Panc1 (cell line): ENCODE results near the gene UBE2K. TPM values are rescaled to one million over a fixed set of nuclear protein-coding genes. Genes with fewer than 3 reads are reported as not detected.
"Not testable (repeated sequence)": the region's sequence is repeated elsewhere in the genome, so short reads cannot be mapped to it uniquely, and the experiment has no call there.

Source experiments
- ATAC-seq: fragments of 200-7000 bp; cut with Tn5 transposase; 2 replicates; pipeline ENCODE4 v1.9.1; 2020; ENCODE audit warnings: mild to moderate bottlenecking, moderate library complexity
- BruUV-seq: library from RNA; stranded (reverse); fragments of 400-500 nt; replicated peaks from 2 replicates; lab custom pipeline; 2021; lab: Mats Ljungman, UMichigan
- CTCF ChIA-PET: fragments of 300-600 bp; sonication (Branson Sonifier 250); formaldehyde crosslinking; loops from one replicate; lab custom pipeline; 2022; ENCODE audit warnings: antibody characterized with exemption; lab: Charles Lee
- POLR2A ChIA-PET: fragments of 300-600 bp; sonication (Branson Sonifier 250); formaldehyde crosslinking; loops from one replicate; lab custom pipeline; 2022; ENCODE audit warnings: antibody characterized with exemption; lab: Charles Lee
- DNase-seq: peaks from one replicate; pipeline ENCODE4 v3.0.0-alpha.2; 2010; ENCODE audit warnings: low read depth, low spot score
- H3K27ac ChIP-seq: 2 replicates; pipeline ENCODE4 v1.5.1; 2011; ENCODE audit warnings: mild to moderate bottlenecking, low read length, inconsistent platforms
- H3K27me3 ChIP-seq: fragments of 200-500 bp; sonication (Bioruptor generic); 2 replicates; pipeline ENCODE4 v1.6.0; 2014; ENCODE audit warnings: low read length, inconsistent platforms; ENCODE audit not compliant: control insufficient read depth, insufficient read depth
- H3K36me3 ChIP-seq: fragments of 200-500 bp; sonication (Bioruptor generic); 2 replicates; pipeline ENCODE4 v1.5.1; 2014; ENCODE audit warnings: inconsistent platforms, mild to moderate bottlenecking, low read length, moderate library complexity; ENCODE audit not compliant: control insufficient read depth, insufficient read depth
- H3K4me1 ChIP-seq: 2 replicates; pipeline ENCODE4 v1.5.1; 2011; ENCODE audit warnings: inconsistent platforms, mild to moderate bottlenecking, low read length, moderate library complexity; ENCODE audit not compliant: control insufficient read depth, insufficient read depth
- H3K4me3 ChIP-seq, 2 experiments: 2 replicates each; pipeline ENCODE4 v1.5.1; 2011 to 2012; ENCODE audit warnings: low read depth in 2 of 2, low read length in 2 of 2, mild to moderate bottlenecking in 2 of 2, inconsistent platforms in 1 of 2, moderate library complexity in 1 of 2
- H3K9me3 ChIP-seq: fragments of 200-500 bp; sonication (Bioruptor generic); 2 replicates; pipeline ENCODE4 v1.5.1; 2014; ENCODE audit warnings: low read depth, mild to moderate bottlenecking, inconsistent platforms, low read length, moderate library complexity; ENCODE audit not compliant: control insufficient read depth, insufficient read depth
- CTCF ChIP-seq: fragments of 450-650 bp; IDR thresholded peaks from 2 replicates; pipeline ENCODE4 v1.5.1; 2017; ENCODE audit warnings: mild to moderate bottlenecking
- POLR2AphosphoS5 ChIP-seq: IDR thresholded peaks from 2 replicates; pipeline ENCODE4 v1.6.1; 2012; ENCODE audit warnings: mild to moderate bottlenecking, low read depth, low read length, moderate library complexity
- SIN3A ChIP-seq: IDR thresholded peaks from 2 replicates; pipeline ENCODE4 v1.6.1; 2012; ENCODE audit warnings: low read depth, mild to moderate bottlenecking, low read length, moderate library complexity, borderline replicate concordance; ENCODE audit not compliant: insufficient read depth
- TCF7L2 ChIP-seq: IDR thresholded peaks from 2 replicates; pipeline ENCODE4 v1.6.1; 2011; ENCODE audit warnings: mild to moderate bottlenecking, low read depth, low read length, inconsistent platforms
- in situ Hi-C: cut with HindIII; loops from 2 replicates; pipeline ENCODE4 v1.10.0; 2016; ENCODE audit warnings: low sequenced_read_pairs, low pct_unique_long_range_greater_than_20kb
- intact Hi-C: fragments of 100-400 bp; cut with micrococcal nuclease; formaldehyde crosslinking; loops from one replicate; pipeline ENCODE4 v1.10.0; 2022; ENCODE audit not compliant: unreplicated experiment
- total RNA-seq: library from RNA; stranded (reverse); gene quantifications from one replicate; pipeline ENCODE4 v1.2.1, GENCODE V29; 2021; ENCODE audit not compliant: unreplicated experiment
- TF ChIP-seq, protein P1 (sequence below), 2 experiments: IDR thresholded peaks; 2 replicates each; pipeline ENCODE4 v1.6.1; 2011 to 2012; ENCODE audit warnings: low read depth in 2 of 2, control low read depth in 1 of 2, low read length in 1 of 2, mild to moderate bottlenecking in 1 of 2, moderate library complexity in 1 of 2; ENCODE audit not compliant: insufficient read depth in 1 of 2

Gene UBE2K
- total RNA-seq, 1 experiment from 2014 or later: 84.1 TPM

DNA sequence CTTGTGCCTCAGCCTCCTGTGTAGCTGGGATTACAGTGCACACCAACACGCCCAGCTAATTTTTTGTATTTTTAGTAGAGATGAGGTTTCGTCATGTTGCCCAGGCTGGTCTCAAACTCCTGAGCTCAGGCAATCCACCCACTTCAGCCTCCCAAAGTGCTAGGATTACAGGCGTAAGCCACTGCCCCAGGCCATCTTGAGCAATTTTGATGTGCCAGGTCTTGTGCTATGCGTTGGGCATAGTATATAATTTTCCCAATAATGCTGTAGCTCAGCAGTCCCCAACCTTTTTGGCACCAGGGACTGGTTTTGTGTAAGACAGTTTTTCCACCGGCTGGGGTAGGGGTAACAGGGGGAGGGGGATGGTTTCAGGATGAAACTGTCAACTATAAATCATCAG is 41.3 kb upstream of the UBE2K start:
- H3K4me1 ChIP-seq, DNase-seq, in situ Hi-C loops, H3K36me3 ChIP-seq, H3K27me3 ChIP-seq, H3K4me3 ChIP-seq, ATAC-seq, CTCF ChIA-PET, H3K9me3 ChIP-seq, H3K27ac ChIP-seq, BruUV-seq: not testable (repeated sequence)
- POLR2A ChIA-PET: interaction anchor here (0.7 kb wide), 1 partner anchor 187 kb away, joined by 4 read pairs; no protein-coding TSS in a partner anchor
- intact Hi-C loops: loop anchor here (5.0 kb wide), 1 partner anchor 184 kb away; no protein-coding TSS in a partner anchor

GRCh38 chr4:39657465-39657864 is 40.5 kb upstream of the UBE2K start:
- CTCF ChIA-PET: no interaction called here
- POLR2A ChIA-PET: interaction anchor here (0.6 to 0.7 kb wide), 2 partner anchors 17 to 77 kb away, joined by 5 read pairs; no protein-coding TSS in a partner anchor
- Histone ChIP-seq H3K9me3 (no peaks in the 10 kb centered on the region), H3K27me3 (no peaks in the 10 kb centered on the region), H3K4me3 (no peak overlapping the region), H3K27ac (no peak overlapping the region), H3K4me1 (no peaks in the 10 kb centered on the region), H3K36me3 (no peaks in the 10 kb centered on the region)
- in situ Hi-C loops: no loop called here
- no TSS peak for BruUV-seq
- intact Hi-C loops: loop anchor here (5.0 kb wide), 1 partner anchor 185 kb away; no protein-coding TSS in a partner anchor
- TF ChIP-seq, protein P1, sequence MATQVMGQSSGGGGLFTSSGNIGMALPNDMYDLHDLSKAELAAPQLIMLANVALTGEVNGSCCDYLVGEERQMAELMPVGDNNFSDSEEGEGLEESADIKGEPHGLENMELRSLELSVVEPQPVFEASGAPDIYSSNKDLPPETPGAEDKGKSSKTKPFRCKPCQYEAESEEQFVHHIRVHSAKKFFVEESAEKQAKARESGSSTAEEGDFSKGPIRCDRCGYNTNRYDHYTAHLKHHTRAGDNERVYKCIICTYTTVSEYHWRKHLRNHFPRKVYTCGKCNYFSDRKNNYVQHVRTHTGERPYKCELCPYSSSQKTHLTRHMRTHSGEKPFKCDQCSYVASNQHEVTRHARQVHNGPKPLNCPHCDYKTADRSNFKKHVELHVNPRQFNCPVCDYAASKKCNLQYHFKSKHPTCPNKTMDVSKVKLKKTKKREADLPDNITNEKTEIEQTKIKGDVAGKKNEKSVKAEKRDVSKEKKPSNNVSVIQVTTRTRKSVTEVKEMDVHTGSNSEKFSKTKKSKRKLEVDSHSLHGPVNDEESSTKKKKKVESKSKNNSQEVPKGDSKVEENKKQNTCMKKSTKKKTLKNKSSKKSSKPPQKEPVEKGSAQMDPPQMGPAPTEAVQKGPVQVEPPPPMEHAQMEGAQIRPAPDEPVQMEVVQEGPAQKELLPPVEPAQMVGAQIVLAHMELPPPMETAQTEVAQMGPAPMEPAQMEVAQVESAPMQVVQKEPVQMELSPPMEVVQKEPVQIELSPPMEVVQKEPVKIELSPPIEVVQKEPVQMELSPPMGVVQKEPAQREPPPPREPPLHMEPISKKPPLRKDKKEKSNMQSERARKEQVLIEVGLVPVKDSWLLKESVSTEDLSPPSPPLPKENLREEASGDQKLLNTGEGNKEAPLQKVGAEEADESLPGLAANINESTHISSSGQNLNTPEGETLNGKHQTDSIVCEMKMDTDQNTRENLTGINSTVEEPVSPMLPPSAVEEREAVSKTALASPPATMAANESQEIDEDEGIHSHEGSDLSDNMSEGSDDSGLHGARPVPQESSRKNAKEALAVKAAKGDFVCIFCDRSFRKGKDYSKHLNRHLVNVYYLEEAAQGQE (IDR thresholded peaks at IDR 0.05; ENCODE audit: insufficient read depth in 1 of 2, low read depth in 2 of 2, low read length in 1 of 2): no peak
- TF ChIP-seq CTCF: no peak
- TF ChIP-seq TCF7L2: no peak
- no peak for TF ChIP-seq SIN3A
- TF ChIP-seq POLR2AphosphoS5: no peak
- ATAC-seq (no peak), DNase-seq (no peak)

- TF ChIP-seq TCF7L2 (no peak), POLR2AphosphoS5 (no peak), CTCF (peak; percentile 66), SIN3A (no peak)
- TF ChIP-seq, protein P1 (IDR thresholded peaks at IDR 0.05; ENCODE audit: insufficient read depth in 1 of 2, low read depth in 2 of 2, low read length in 1 of 2): no peak
- Histone ChIP-seq H3K9me3 (no peaks in the 10 kb centered on the region), H3K27me3 (no peaks in the 10 kb centered on the region), H3K27ac (peak overlapping the region; percentile 29; the same call in 1 of the 2 replicates), H3K36me3 (no peaks in the 10 kb centered on the region), H3K4me3 (no peak overlapping the region), H3K4me1 (no peaks in the 10 kb centered on the region)
- ChIA-PET POLR2A (no interaction called here), CTCF (no interaction called here)
- intact Hi-C loops (loop anchor here (5.0 kb wide), 1 partner anchor 186 kb away; no protein-coding TSS in a partner anchor), in situ Hi-C loops (no loop called here)
- DNase-seq (no peak), ATAC-seq (no peak)
- BruUV-seq: no TSS peak
Observed at GRCh38 chr4:39658756-39659155, 39.2 kb upstream of the UBE2K start.
